ENCODE measurements around the gene LMF1.
"Not testable (repeated sequence)": the region's sequence is repeated elsewhere in the genome, so short reads cannot be mapped to it uniquely, and the experiment has no call there.

DNA sequence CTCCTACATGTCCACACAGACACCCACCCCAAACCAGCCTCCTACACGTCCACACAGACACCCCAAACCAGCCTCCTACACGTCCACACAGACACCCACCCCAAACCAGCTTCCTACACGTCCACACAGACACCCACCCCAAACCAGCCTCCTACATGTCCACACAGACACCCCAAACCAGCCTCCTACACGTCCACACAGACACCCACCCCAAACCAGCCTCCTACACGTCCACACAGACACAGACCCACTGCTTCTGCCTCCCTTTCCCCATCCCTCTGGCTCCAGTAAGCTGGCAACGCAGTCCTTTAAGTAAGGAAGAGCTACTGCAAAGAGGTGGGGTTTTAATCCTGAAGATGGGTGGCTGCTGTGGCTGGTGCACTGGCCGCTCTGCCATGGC, 17.0 kb downstream of the LMF1 start:
- TF ChIP-seq, protein P1, sequence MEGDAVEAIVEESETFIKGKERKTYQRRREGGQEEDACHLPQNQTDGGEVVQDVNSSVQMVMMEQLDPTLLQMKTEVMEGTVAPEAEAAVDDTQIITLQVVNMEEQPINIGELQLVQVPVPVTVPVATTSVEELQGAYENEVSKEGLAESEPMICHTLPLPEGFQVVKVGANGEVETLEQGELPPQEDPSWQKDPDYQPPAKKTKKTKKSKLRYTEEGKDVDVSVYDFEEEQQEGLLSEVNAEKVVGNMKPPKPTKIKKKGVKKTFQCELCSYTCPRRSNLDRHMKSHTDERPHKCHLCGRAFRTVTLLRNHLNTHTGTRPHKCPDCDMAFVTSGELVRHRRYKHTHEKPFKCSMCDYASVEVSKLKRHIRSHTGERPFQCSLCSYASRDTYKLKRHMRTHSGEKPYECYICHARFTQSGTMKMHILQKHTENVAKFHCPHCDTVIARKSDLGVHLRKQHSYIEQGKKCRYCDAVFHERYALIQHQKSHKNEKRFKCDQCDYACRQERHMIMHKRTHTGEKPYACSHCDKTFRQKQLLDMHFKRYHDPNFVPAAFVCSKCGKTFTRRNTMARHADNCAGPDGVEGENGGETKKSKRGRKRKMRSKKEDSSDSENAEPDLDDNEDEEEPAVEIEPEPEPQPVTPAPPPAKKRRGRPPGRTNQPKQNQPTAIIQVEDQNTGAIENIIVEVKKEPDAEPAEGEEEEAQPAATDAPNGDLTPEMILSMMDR (IDR thresholded peaks at IDR 0.05; ENCODE audit: low read depth, low read length, poor library complexity, severe bottlenecking): not testable (repeated sequence)
- TF ChIP-seq EZH2phosphoT487 (IDR thresholded peaks at IDR 0.05; ENCODE audit: borderline replicate concordance, low read length): not testable (repeated sequence)

Measured in DOHH2 (cell line).